Measurements from ENCODE around the gene SLCO2A1. TPM values are rescaled to one million over a fixed set of nuclear protein-coding genes. Genes with fewer than 3 reads are reported as not detected.

Gene SLCO2A1
- total RNA-seq, 1 donor from 2014 or later, result 2.5 TPM

GRCh38 chr3:133887074-133887802 lies 142.5 kb downstream of the SLCO2A1 start:
- TF ChIP-seq, protein P1, sequence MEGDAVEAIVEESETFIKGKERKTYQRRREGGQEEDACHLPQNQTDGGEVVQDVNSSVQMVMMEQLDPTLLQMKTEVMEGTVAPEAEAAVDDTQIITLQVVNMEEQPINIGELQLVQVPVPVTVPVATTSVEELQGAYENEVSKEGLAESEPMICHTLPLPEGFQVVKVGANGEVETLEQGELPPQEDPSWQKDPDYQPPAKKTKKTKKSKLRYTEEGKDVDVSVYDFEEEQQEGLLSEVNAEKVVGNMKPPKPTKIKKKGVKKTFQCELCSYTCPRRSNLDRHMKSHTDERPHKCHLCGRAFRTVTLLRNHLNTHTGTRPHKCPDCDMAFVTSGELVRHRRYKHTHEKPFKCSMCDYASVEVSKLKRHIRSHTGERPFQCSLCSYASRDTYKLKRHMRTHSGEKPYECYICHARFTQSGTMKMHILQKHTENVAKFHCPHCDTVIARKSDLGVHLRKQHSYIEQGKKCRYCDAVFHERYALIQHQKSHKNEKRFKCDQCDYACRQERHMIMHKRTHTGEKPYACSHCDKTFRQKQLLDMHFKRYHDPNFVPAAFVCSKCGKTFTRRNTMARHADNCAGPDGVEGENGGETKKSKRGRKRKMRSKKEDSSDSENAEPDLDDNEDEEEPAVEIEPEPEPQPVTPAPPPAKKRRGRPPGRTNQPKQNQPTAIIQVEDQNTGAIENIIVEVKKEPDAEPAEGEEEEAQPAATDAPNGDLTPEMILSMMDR (IDR thresholded peaks at IDR 0.05; ENCODE audit: insufficient read depth, low read length, poor library complexity, severe bottlenecking), result no peak
- Histone ChIP-seq H3K4me3 (ENCODE audit: low read depth, low read length) (no peak overlapping the region), H3K36me3 (ENCODE audit: control insufficient read depth, insufficient read depth, low read length) (no peaks in the 10 kb centered on the region), H3K27me3 (ENCODE audit: control insufficient read depth, insufficient read depth, low read length) (no peaks in the 10 kb centered on the region)
- no peak for DNase-seq (ENCODE audit: low read depth)

DNA sequence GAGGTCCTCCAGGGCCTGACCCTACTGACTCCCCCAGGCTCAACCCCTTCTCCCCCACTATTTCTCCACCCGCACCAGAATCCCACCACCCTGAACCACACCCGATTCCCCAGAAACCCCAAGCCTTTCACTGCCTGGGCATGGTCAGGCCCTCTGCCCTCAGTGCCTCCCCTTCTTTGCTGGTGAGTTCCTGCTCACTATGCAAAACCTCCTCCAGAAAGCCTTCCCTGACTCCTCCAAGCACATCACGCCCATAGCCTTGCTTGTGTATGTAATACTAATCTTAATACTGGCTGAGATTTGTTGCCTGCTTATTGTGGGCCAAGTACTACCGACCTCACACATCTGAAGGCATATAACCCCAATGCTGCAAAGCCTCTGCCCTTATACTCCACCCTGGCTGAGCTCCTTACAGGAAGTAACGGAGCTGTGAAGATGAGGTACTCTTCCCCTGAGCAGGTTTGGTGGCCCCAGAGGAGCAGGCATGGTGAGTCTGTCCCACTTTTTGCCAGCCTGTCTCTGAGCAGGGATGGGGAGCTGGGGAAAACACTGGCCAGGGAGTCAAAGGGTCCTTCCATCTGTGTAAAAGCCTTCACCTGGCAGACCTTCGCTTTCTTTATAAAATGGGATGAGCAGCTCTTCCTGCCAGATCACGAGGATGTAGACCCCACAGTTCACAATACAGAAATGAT lies 143.5 kb downstream of the SLCO2A1 start:
- no peaks in the 10 kb centered on the region for H3K27me3 ChIP-seq (ENCODE audit: control insufficient read depth, insufficient read depth, low read length)
- H3K4me3 ChIP-seq (ENCODE audit: low read depth, low read length), result no peak overlapping the region
- no peak for DNase-seq (ENCODE audit: low read depth)
- no peaks in the 10 kb centered on the region for H3K36me3 ChIP-seq (ENCODE audit: control insufficient read depth, insufficient read depth, low read length)
- TF ChIP-seq, protein P1 (IDR thresholded peaks at IDR 0.05; ENCODE audit: insufficient read depth, low read length, poor library complexity, severe bottlenecking), result no peak

DNA sequence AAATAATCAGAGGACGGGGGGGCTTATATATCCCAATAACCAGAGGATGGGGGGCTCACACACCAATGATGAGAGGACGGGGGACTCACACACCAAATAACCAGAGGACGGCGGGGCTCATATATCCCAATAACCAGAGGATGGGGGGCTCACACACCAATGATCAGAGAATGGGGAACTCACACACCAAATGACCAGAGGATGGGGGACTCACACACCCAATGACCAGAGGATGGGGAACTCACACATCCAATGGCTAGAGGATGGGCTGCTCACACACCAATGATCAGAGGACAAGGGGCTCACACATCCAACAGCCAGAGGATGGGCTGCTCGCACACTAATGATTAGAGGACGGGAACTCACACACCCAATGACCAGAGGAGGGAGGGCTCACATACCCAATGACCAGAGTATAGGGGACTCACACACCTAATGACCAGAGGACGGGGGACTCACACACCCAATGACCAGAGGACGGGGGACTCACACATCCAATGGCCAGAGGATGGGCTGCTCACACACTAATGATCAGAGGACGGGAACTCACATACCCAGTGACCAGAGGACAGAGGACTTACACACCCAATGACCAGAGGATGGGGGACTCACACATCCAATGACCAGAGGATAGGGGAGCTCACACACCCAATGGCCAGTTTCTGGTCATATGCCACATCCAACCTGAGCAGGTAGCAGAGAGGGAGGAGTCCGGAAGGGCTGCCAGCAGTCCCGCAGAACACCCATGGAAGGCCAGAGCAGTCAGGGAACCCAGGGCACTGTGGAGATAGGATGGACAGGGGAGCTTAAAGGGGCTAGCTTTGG lies 144.6 kb downstream of the SLCO2A1 start:
- Histone ChIP-seq H3K4me3 (ENCODE audit: low read depth, low read length) (no peak overlapping the region), H3K27me3 (ENCODE audit: control insufficient read depth, insufficient read depth, low read length) (no peaks in the 10 kb centered on the region), H3K36me3 (ENCODE audit: control insufficient read depth, insufficient read depth, low read length) (no peaks in the 10 kb centered on the region)
- TF ChIP-seq, protein P1 (IDR thresholded peaks at IDR 0.05; ENCODE audit: insufficient read depth, low read length, poor library complexity, severe bottlenecking), result no peak
- no peak for DNase-seq (ENCODE audit: low read depth)

- TF ChIP-seq, protein P1 (IDR thresholded peaks at IDR 0.05; ENCODE audit: insufficient read depth, low read length, poor library complexity, severe bottlenecking), result no peak
- no peak overlapping the region for H3K4me3 ChIP-seq (ENCODE audit: low read depth, low read length)
- no peak for DNase-seq (ENCODE audit: low read depth)
- no peaks in the 10 kb centered on the region for H3K27me3 ChIP-seq (ENCODE audit: control insufficient read depth, insufficient read depth, low read length)
- no peaks in the 10 kb centered on the region for H3K36me3 ChIP-seq (ENCODE audit: control insufficient read depth, insufficient read depth, low read length)
Measured at GRCh38 chr3:133884054-133884886, 145.5 kb downstream of the SLCO2A1 start.

DNA sequence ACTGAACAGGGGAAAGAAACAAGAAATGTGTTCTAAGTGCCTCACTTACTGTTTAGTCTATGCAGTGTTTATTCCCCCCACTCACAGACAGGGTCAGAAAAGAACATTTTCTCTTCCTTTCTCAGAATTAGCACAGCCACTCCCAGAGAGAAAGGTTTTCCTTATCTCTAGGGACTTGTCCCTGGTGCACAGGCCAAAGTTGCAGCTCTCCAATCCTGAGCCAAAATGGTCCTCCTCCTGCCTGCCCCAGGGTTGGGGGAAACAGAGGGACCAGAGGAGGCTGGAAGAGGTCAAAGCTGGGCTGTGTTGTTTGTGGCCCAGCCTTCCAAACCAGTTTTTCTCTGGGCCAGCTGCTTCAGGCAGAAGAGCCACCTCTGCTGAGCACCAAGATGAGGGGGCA lies 146.1 kb downstream of the SLCO2A1 start:
- Histone ChIP-seq H3K36me3 (ENCODE audit: control insufficient read depth, insufficient read depth, low read length) (no peaks in the 10 kb centered on the region), H3K27me3 (ENCODE audit: control insufficient read depth, insufficient read depth, low read length) (no peaks in the 10 kb centered on the region), H3K4me3 (ENCODE audit: low read depth, low read length) (no peak overlapping the region)
- DNase-seq (ENCODE audit: low read depth), result no peak
- TF ChIP-seq, protein P1 (IDR thresholded peaks at IDR 0.05; ENCODE audit: insufficient read depth, low read length, poor library complexity, severe bottlenecking), result no peak

Data from kidney epithelial cell (primary cell).